VCaP (cell line): Measurements from ENCODE around the gene GABRD.

Source experiments
- H3K27ac ChIP-seq: fragments of 450-650 bp; 2 replicates; pipeline ENCODE4 v1.5.1; 2017
- CTCF ChIP-seq: fragments of 450-650 bp; conservative IDR thresholded peaks from 2 replicates; pipeline ENCODE4 v1.5.1; 2017; ENCODE audit warnings: mild to moderate bottlenecking, moderate library complexity

Gene GABRD

GRCh38 chr1:1997576-1997975 is 21.6 kb upstream of the GABRD start:
- H3K27ac ChIP-seq = no peak overlapping the region
- no peak for TF ChIP-seq CTCF

GRCh38 chr1:2000432-2000831 is 18.7 kb upstream of the GABRD start:
- peak overlapping the region; percentile 82; the same call in 1 of the 2 replicates for H3K27ac ChIP-seq
- no peak for TF ChIP-seq CTCF

GRCh38 chr1:2000850-2001249 is 18.3 kb upstream of the GABRD start:
- TF ChIP-seq CTCF = no peak
- peak overlapping the region; percentile 82 for H3K27ac ChIP-seq

GRCh38 chr1:2001773-2002411 is 17.3 kb upstream of the GABRD start:
- 0 out of 2 replicates have a peak, but pooled peaks have one; percentile 18 for TF ChIP-seq CTCF

GRCh38 chr1:2003541-2004131 is 15.5 kb upstream of the GABRD start, which contains the start of gene CFAP74:
CFAP74 (minus strand) TSS chr1:2003786; CDS start chr1:1990956, 12,830 bp downstream.
- no peak for TF ChIP-seq CTCF
- peak within 1 kb of the TSS; percentile 82; the same call in 1 of the 2 replicates for H3K27ac ChIP-seq

More at GRCh38 chr1:2001773-2002411, 17.3 kb upstream of the GABRD start:
- H3K27ac ChIP-seq = peak overlapping the region; percentile 82

GRCh38 chr1:2004856-2005255 is 14.3 kb upstream of the GABRD start:
- no peak overlapping the region for H3K27ac ChIP-seq
- no peak for TF ChIP-seq CTCF

GRCh38 chr1:2009101-2010053 is 9.8 kb upstream of the GABRD start:
- no peak for TF ChIP-seq CTCF
- H3K27ac ChIP-seq = no peak overlapping the region
